Neuronal stem cell (in vitro differentiated cells): ENCODE results near the gene FAM241B.

Experiments
- DNase-seq: peaks from one replicate; pipeline ENCODE4 v3.0.0-alpha.2; 2013; ENCODE audit warnings: low spot score
- H2AFZ ChIP-seq: one replicate; pipeline ENCODE4 v1.6.1; 2013; ENCODE audit warnings: mild to moderate bottlenecking, low read length, inconsistent platforms
- H2AK5ac ChIP-seq: 2 replicates; pipeline ENCODE4 v1.6.1; 2013; ENCODE audit warnings: low read depth, mild to moderate bottlenecking, inconsistent platforms, low read length, moderate library complexity, mixed read lengths
- H2BK120ac ChIP-seq: 2 replicates; pipeline ENCODE4 v1.6.1; 2013; ENCODE audit warnings: low read depth, mild to moderate bottlenecking, inconsistent platforms, low read length, moderate library complexity, mixed read lengths
- H2BK12ac ChIP-seq: one replicate; pipeline ENCODE4 v1.6.1; 2013; ENCODE audit warnings: low read length, inconsistent platforms
- H2BK15ac ChIP-seq: 2 replicates; pipeline ENCODE4 v1.6.1; 2013; ENCODE audit warnings: mild to moderate bottlenecking, low read length, inconsistent platforms, mixed read lengths
- H2BK5ac ChIP-seq: one replicate; pipeline ENCODE4 v1.6.1; 2013; ENCODE audit warnings: inconsistent platforms, mild to moderate bottlenecking, low read length, moderate library complexity
- H3K14ac ChIP-seq: one replicate; pipeline ENCODE4 v1.6.1; 2013; ENCODE audit warnings: low read length, inconsistent platforms
- H3K18ac ChIP-seq: 2 replicates; pipeline ENCODE4 v1.6.1; 2013; ENCODE audit warnings: low read length, inconsistent platforms
- H3K23ac ChIP-seq: 2 replicates; pipeline ENCODE4 v1.6.1; 2013; ENCODE audit warnings: low read depth, mild to moderate bottlenecking, mixed read lengths, low read length, inconsistent platforms; ENCODE audit not compliant: poor library complexity
- H3K27ac ChIP-seq: replicated peaks from 3 replicates; pipeline ENCODE4 v1.5.1; 2013; ENCODE audit warnings: low read length, inconsistent platforms
- H3K27me3 ChIP-seq, 3 experiments: 2 replicates each; pipeline ENCODE4 v1.6.1; 2013; ENCODE audit warnings: low read length in 3 of 3, mild to moderate bottlenecking in 2 of 3, inconsistent platforms in 1 of 3, low read depth in 1 of 3, mixed read lengths in 1 of 3, moderate library complexity in 1 of 3; ENCODE audit not compliant: control insufficient read depth in 3 of 3, insufficient read depth in 3 of 3
- H3K36me3 ChIP-seq, 2 donors: replicated peaks in 1 of 2; 2 replicates each; pipeline ENCODE4 v1.6.1; 2013; ENCODE audit warnings: low read length in 2 of 2; ENCODE audit not compliant: control insufficient read depth in 2 of 2, insufficient read depth in 2 of 2
- H3K4ac ChIP-seq: 2 replicates; pipeline ENCODE4 v1.6.1; 2013; ENCODE audit warnings: inconsistent platforms, mild to moderate bottlenecking, low read length, moderate library complexity
- H3K4me1 ChIP-seq, 2 donors: 1 replicate in 1 of 2; 2 replicates in 1 of 2; pipeline ENCODE4 v1.6.1; 2013; ENCODE audit warnings: low read length in 2 of 2, low read depth in 1 of 2; ENCODE audit not compliant: control insufficient read depth in 2 of 2, insufficient read depth in 1 of 2
- H3K4me2 ChIP-seq: one replicate; pipeline ENCODE4 v1.6.1; 2013; ENCODE audit warnings: mild to moderate bottlenecking, low read length, inconsistent platforms; ENCODE audit not compliant: insufficient read depth, poor library complexity, severe bottlenecking
- H3K4me3 ChIP-seq, 2 donors: 2 replicates each; pipeline ENCODE4 v1.5.1; 2013; ENCODE audit warnings: low read length in 2 of 2, mild to moderate bottlenecking in 2 of 2, inconsistent platforms in 1 of 2, moderate library complexity in 1 of 2
- H3K79me1 ChIP-seq: one replicate; pipeline ENCODE4 v1.6.1; 2013; ENCODE audit warnings: low read depth, mild to moderate bottlenecking, inconsistent platforms, low read length, moderate library complexity
- H3K9ac ChIP-seq: one replicate; pipeline ENCODE4 v1.6.1; 2013; ENCODE audit warnings: mild to moderate bottlenecking, low read depth, low read length, inconsistent platforms; ENCODE audit not compliant: poor library complexity
- H3K9me3 ChIP-seq, 2 donors: replicated peaks in 1 of 2; 2 replicates each; pipeline versions ENCODE3 to v1.6.1; 2013; ENCODE audit warnings: low read length in 2 of 2, mild to moderate bottlenecking in 2 of 2, inconsistent platforms in 1 of 2, low read depth in 1 of 2, mixed read lengths in 1 of 2, moderate library complexity in 1 of 2; ENCODE audit not compliant: control insufficient read depth in 2 of 2, insufficient read depth in 1 of 2
- H4K8ac ChIP-seq: one replicate; pipeline ENCODE4 v1.6.1; 2013; ENCODE audit warnings: low read depth, mild to moderate bottlenecking, inconsistent platforms, low read length, moderate library complexity
- H4K91ac ChIP-seq: one replicate; pipeline ENCODE4 v1.6.1; 2013; ENCODE audit warnings: low read length, low read depth, mild to moderate bottlenecking, inconsistent platforms; ENCODE audit not compliant: poor library complexity
- WGBS, 2 donors: extraction: QIAGEN DNeasy Blood & Tissue Kit; methylation state at CpG; one replicate each; pipeline ENCODE4 v1.1.7; 2013; ENCODE audit warnings: missing lambda C conversion rate in 2 of 2, mixed read lengths in 1 of 2; ENCODE audit not compliant: insufficient read length in 2 of 2, insufficient replicate concordance in 1 of 2; ENCODE audit errors: extremely low coverage in 2 of 2; 5-methylcytosine and 5-hydroxymethylcytosine counted together

FAM241B gene

GRCh38 chr10:69680610-69681009 is 50.6 kb downstream of the FAM241B start:
- Histone ChIP-seq H2AFZ (no peak overlapping the region), H3K4me2 (no peak overlapping the region), H3K18ac (no peak overlapping the region), H3K36me3 (no peaks in the 10 kb centered on the region), H3K9ac (no peak overlapping the region), H4K8ac (no peak overlapping the region), H2BK15ac (no peak overlapping the region), H2BK5ac (no peak overlapping the region), H2AK5ac (no peak overlapping the region), H3K14ac (no peak overlapping the region), H2BK12ac (no peak overlapping the region), H4K91ac (no peak overlapping the region), H3K27me3 (peaks cover 0 to 50% (median 0%) of the 10 kb centered on the region in 3 experiments), H3K23ac (no peak overlapping the region), H3K27ac (no peak overlapping the region), H3K9me3 (no peaks in the 10 kb centered on the region), H3K4me3 (no peak overlapping the region), H3K4ac (no peak overlapping the region), H3K4me1 (peaks cover 0 to 3% of the 10 kb centered on the region in 2 donors), H3K79me1 (no peaks in the 10 kb centered on the region), H2BK120ac (no peak overlapping the region)
- WGBS, 2 donors = no CpG with 5 or more reads among the region's 4 CpGs
- no peak for DNase-seq

- Histone ChIP-seq H2BK12ac (no peak overlapping the region), H3K18ac (no peak overlapping the region), H3K4me3 (no peak overlapping the region)
Measured at GRCh38 chr10:69681436-69681835, 51.4 kb downstream of the FAM241B start.

GRCh38 chr10:69682955-69683474 is 53.0 kb downstream of the FAM241B start:
- H3K4ac ChIP-seq = no peak overlapping the region
- no peak overlapping the region for H3K14ac ChIP-seq
- no peak overlapping the region for H3K9ac ChIP-seq
- no peak overlapping the region for H2BK120ac ChIP-seq
- H3K23ac ChIP-seq = no peak overlapping the region
- H2AK5ac ChIP-seq = no peak overlapping the region
- H3K4me1 ChIP-seq = peaks cover 0 to 2% of the 10 kb centered on the region in 2 donors
- H3K4me3 ChIP-seq = no peak overlapping the region
- H3K18ac ChIP-seq = no peak overlapping the region
- H3K79me1 ChIP-seq = no peaks in the 10 kb centered on the region
- H3K4me2 ChIP-seq = no peak overlapping the region
- no peak overlapping the region for H4K8ac ChIP-seq
- no peak for DNase-seq
- H3K36me3 ChIP-seq = no peaks in the 10 kb centered on the region
- no peak overlapping the region for H2AFZ ChIP-seq
- no peak overlapping the region for H3K27ac ChIP-seq
- H3K27me3 ChIP-seq = peaks cover 0 to 42% (median 0%) of the 10 kb centered on the region in 3 experiments
- no peaks in the 10 kb centered on the region for H3K9me3 ChIP-seq
- H2BK5ac ChIP-seq = no peak overlapping the region
- H2BK15ac ChIP-seq = no peak overlapping the region
- no peak overlapping the region for H4K91ac ChIP-seq
- H2BK12ac ChIP-seq = no peak overlapping the region

More at GRCh38 chr10:69681436-69681835, 51.4 kb downstream of the FAM241B start:
- Histone ChIP-seq H3K27ac (no peak overlapping the region), H3K14ac (no peak overlapping the region), H2BK120ac (no peak overlapping the region), H3K9ac (no peak overlapping the region), H3K23ac (no peak overlapping the region), H3K36me3 (no peaks in the 10 kb centered on the region), H2AK5ac (no peak overlapping the region), H2BK5ac (no peak overlapping the region), H3K9me3 (no peaks in the 10 kb centered on the region), H3K79me1 (no peaks in the 10 kb centered on the region), H3K4me2 (no peak overlapping the region), H3K4ac (no peak overlapping the region), H3K27me3 (peaks cover 0 to 51% (median 0%) of the 10 kb centered on the region in 3 experiments), H3K4me1 (peaks cover 0 to 2% of the 10 kb centered on the region in 2 donors), H2AFZ (no peak overlapping the region), H4K8ac (no peak overlapping the region), H2BK15ac (no peak overlapping the region), H4K91ac (no peak overlapping the region)
- no peak for DNase-seq
- WGBS, 2 donors = no CpG with 5 or more reads among the region's 6 CpGs
